Aorta (tissue), 5 donors: Measurements from ENCODE around the gene MESP2. TPM values are rescaled to one million over a fixed set of nuclear protein-coding genes. Genes with fewer than 3 reads are reported as not detected.
A peak's percentile ranks its signal among the peaks of the same experiment; 100 is the strongest.

ENCODE experiments used
- ATAC-seq: fragments of 200-7000 bp; cut with Tn5 transposase; one replicate; pipeline ENCODE4 v1.9.1; 2022; ENCODE audit warnings: moderate library complexity; ENCODE audit not compliant: low FRiP score
- DNase-seq, 2 donors: peaks; one replicate each; pipeline ENCODE4 v3.0.0-alpha.2; 2020
- H3K27ac ChIP-seq, 2 donors: one replicate each; pipeline ENCODE4 v1.5.1; 2013; ENCODE audit warnings: low read length in 2 of 2, mild to moderate bottlenecking in 2 of 2, moderate library complexity in 2 of 2, control low read depth in 1 of 2, inconsistent platforms in 1 of 2, low read depth in 1 of 2
- H3K27me3 ChIP-seq, 2 donors: one replicate each; pipeline ENCODE4 v1.6.1; 2013; ENCODE audit warnings: control low read depth in 1 of 2, low read length in 1 of 2, mild to moderate bottlenecking in 1 of 2, moderate library complexity in 1 of 2; ENCODE audit not compliant: insufficient read depth in 2 of 2, control insufficient read depth in 1 of 2
- H3K36me3 ChIP-seq, 2 donors: one replicate each; pipeline ENCODE4 v1.6.1; 2013; ENCODE audit warnings: control low read depth in 1 of 2, low read length in 1 of 2, mild to moderate bottlenecking in 1 of 2; ENCODE audit not compliant: insufficient read depth in 2 of 2, control insufficient read depth in 1 of 2
- H3K4me1 ChIP-seq, 2 donors: one replicate each; pipeline ENCODE4 v1.6.1; 2013; ENCODE audit warnings: low read length in 2 of 2, control low read depth in 1 of 2, mild to moderate bottlenecking in 1 of 2, moderate library complexity in 1 of 2; ENCODE audit not compliant: insufficient read depth in 2 of 2, control insufficient read depth in 1 of 2
- H3K4me3 ChIP-seq, 2 donors: one replicate each; pipeline ENCODE4 v1.5.1; 2013; ENCODE audit warnings: low read length in 2 of 2, control low read depth in 1 of 2, mild to moderate bottlenecking in 1 of 2
- H3K9me3 ChIP-seq: one replicate; pipeline ENCODE4 v1.6.1; 2013; ENCODE audit warnings: mild to moderate bottlenecking, low read length; ENCODE audit not compliant: control insufficient read depth
- WGBS, 2 donors: extraction: QIAGEN DNeasy Blood & Tissue Kit; methylation state at CpG; one replicate each; pipeline ENCODE4 v1.1.7; 2013; 5-methylcytosine and 5-hydroxymethylcytosine counted together
- intact Hi-C, 2 donors: fragments of 100-400 bp; cut with DNase I; formaldehyde crosslinking; loops; one replicate each; pipeline versions ENCODE4 v1.14.2 to v1.15.0; 2022
- polyA plus RNA-seq, 2 donors: library from polyadenylated mRNA; stranded (reverse); fragments of 200-250 nt; gene quantifications; one replicate each; pipeline ENCODE4 v1.2.3, GENCODE V29; 2013
- total RNA-seq, 2 donors: library from RNA; stranded (reverse); fragmentation: NEBNext Ultra II Directional; extraction: Animal tissue kit (Norgen Biotek cat#: 25700); gene quantifications; one replicate each; pipeline ENCODE4 v1.2.1, GENCODE V29; 2021
- donor health status: healthy with polysubstance abuse.
- donor health status: Bipolar disorder and iron deficiency.
- donor health status: DM: no; HTN: no; CAD: no.
- donor health status: DM: no; HTN: no; CAD: no.
- donor health status: DM: yes; HTN: yes; CAD: no.

Gene MESP2
- total and polyA plus RNA-seq, 4 donors = 3.0 TPM; not detected in 3

GRCh38 chr15:89760303-89761008 lies 15.7 kb upstream of the MESP2 start:
- ATAC-seq (peak; percentile 91), DNase-seq (peak; percentile 82 to 94)
- Histone ChIP-seq H3K36me3 (no peaks in the 10 kb centered on the region), H3K27me3 (no peaks in the 10 kb centered on the region), H3K4me1 (no peaks in the 10 kb centered on the region), H3K4me3 (no peak overlapping the region), H3K27ac (no peak overlapping the region), H3K9me3 (no peaks in the 10 kb centered on the region)
- intact Hi-C loops = loop anchor here (1.0 to 10.0 kb wide), 3 partner anchors 114 to 314 kb away; no protein-coding TSS in a partner anchor
- WGBS, 2 donors = 38% methylated on average over 16 of the region's 16 CpGs

GRCh38 chr15:89761009-89761831 lies 14.9 kb upstream of the MESP2 start:
- Histone ChIP-seq H3K36me3 (no peaks in the 10 kb centered on the region), H3K4me3 (no peak overlapping the region), H3K4me1 (no peaks in the 10 kb centered on the region), H3K27me3 (no peaks in the 10 kb centered on the region), H3K9me3 (no peaks in the 10 kb centered on the region), H3K27ac (no peak overlapping the region)
- DNase-seq (peak in 1 of 2 donors; percentile 41), ATAC-seq (peak; percentile 34)
- intact Hi-C loops = loop anchor here in 1 of 2 donors (2.0 to 10.0 kb wide), 2 partner anchors 114 to 314 kb away; no protein-coding TSS in a partner anchor
- 65 to 68% methylated on average over 18 of the region's 18 CpGs for WGBS, 2 donors

DNA sequence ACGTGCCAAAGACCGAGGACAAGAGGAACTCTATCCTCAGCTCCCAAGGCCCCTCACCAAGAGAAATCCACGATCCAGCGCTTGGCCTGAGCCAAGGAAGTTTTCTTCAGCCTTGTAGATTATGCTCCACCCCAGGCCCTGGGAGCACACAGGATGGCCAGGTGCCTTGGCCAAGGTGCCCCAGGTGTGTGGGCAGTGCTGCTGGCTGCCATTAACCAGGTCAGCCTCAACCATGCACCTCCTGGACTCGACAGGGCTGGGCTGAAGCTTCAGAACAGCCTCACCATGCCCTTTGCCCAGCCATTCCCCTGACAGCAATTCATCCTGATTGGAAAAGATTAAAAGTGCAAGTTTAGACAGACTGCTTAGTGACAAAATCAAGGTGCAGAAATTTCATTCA lies 14.2 kb upstream of the MESP2 start:
- no peak for ATAC-seq
- no peaks in the 10 kb centered on the region for H3K9me3 ChIP-seq
- H3K4me3 ChIP-seq = no peak overlapping the region
- no peak overlapping the region for H3K27ac ChIP-seq
- H3K4me1 ChIP-seq = no peaks in the 10 kb centered on the region
- WGBS, 2 donors = 90 to 92% methylated on average over 5 of the region's 5 CpGs
- intact Hi-C loops = loop anchor here in 1 of 2 donors (2.0 to 10.0 kb wide), 2 partner anchors 113 to 313 kb away; no protein-coding TSS in a partner anchor
- no peaks in the 10 kb centered on the region for H3K27me3 ChIP-seq
- H3K36me3 ChIP-seq = no peaks in the 10 kb centered on the region
- DNase-seq = peak in 1 of 2 donors; percentile 29

- intact Hi-C loops = loop anchor here in 1 of 2 donors (10.0 kb wide), 1 partner anchor 309 kb away; no protein-coding TSS in a partner anchor
Measured at GRCh38 chr15:89765694-89766093, 10.4 kb upstream of the MESP2 start.

DNA sequence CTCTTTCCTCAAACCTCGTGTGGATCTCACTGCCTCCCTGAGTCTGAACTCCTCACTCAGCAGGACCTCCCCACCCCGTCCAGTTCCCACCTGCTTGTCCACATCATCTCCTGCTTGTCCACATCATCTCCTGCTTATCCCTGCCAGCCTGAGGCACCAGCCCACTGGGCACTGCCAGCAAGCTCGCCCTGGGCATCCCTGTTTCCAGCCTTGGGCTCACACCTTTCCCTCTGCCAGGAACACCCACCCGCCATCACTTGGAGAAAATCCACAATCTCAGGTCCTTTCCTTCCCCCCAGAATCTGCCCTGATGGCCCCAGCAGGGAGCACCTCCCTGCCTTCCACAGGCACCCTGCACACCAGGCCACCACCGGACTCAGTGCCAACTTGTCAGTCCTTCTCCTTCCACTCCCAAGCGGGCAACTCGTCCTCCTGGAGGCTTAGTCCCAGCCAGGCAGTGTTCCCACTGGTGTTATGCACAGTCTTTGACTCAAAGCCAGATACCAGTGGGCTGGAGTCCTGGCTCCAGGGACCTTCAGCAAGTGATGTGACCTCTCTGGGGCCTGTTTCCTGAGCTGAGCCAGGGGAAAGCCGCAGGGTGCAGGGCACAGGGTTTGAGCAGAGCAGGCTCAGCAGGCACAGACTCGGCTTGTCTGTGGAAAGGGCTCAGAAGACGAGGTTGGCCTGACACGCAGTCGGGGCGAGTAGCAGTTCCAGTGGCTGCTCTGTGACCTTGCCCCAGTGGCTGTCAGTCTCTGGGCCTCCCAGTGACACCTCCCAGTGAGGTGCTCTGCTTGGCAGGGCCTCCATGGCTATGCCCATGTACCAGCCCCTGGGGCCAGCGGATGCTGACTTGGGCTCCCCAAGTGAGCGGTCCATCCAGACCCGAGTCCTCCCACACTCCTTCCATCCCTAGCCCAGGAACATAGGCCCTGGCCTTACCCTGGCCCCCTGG lies 9.5 kb upstream of the MESP2 start:
- Histone ChIP-seq H3K4me3 (no peak overlapping the region), H3K27ac (no peak overlapping the region), H3K9me3 (no peaks in the 10 kb centered on the region), H3K36me3 (no peaks in the 10 kb centered on the region), H3K27me3 (no peaks in the 10 kb centered on the region), H3K4me1 (no peaks in the 10 kb centered on the region)
- intact Hi-C loops = loop anchor here in 1 of 2 donors (10.0 kb wide), 1 partner anchor 308 kb away; no protein-coding TSS in a partner anchor
- 71 to 73% methylated on average over 16 of the region's 16 CpGs for WGBS, 2 donors
- ATAC-seq (peak; percentile 33), DNase-seq (no peak)

More at GRCh38 chr15:89765694-89766093, 10.4 kb upstream of the MESP2 start:
- no peaks in the 10 kb centered on the region for H3K9me3 ChIP-seq
- H3K36me3 ChIP-seq = no peaks in the 10 kb centered on the region
- H3K27me3 ChIP-seq = no peaks in the 10 kb centered on the region
- no peak overlapping the region for H3K4me3 ChIP-seq
- DNase-seq = no peak
- H3K27ac ChIP-seq = no peak overlapping the region
- no peaks in the 10 kb centered on the region for H3K4me1 ChIP-seq
- WGBS, 2 donors = 97 to 100% methylated on average over 1 of the region's 1 CpG
- ATAC-seq = no peak

- H3K4me3 ChIP-seq = no peak overlapping the region
- H3K27ac ChIP-seq = no peak overlapping the region
- no peaks in the 10 kb centered on the region for H3K4me1 ChIP-seq
- ATAC-seq = no peak
- intact Hi-C loops = loop anchor here in 1 of 2 donors (10.0 kb wide), 1 partner anchor 307 kb away; no protein-coding TSS in a partner anchor
- DNase-seq = no peak
- H3K9me3 ChIP-seq = no peaks in the 10 kb centered on the region
- WGBS, 2 donors = 81 to 84% methylated on average over 8 of the region's 8 CpGs
- no peaks in the 10 kb centered on the region for H3K36me3 ChIP-seq
- H3K27me3 ChIP-seq = no peaks in the 10 kb centered on the region
Measured at GRCh38 chr15:89767411-89767915, 8.7 kb upstream of the MESP2 start.

DNA sequence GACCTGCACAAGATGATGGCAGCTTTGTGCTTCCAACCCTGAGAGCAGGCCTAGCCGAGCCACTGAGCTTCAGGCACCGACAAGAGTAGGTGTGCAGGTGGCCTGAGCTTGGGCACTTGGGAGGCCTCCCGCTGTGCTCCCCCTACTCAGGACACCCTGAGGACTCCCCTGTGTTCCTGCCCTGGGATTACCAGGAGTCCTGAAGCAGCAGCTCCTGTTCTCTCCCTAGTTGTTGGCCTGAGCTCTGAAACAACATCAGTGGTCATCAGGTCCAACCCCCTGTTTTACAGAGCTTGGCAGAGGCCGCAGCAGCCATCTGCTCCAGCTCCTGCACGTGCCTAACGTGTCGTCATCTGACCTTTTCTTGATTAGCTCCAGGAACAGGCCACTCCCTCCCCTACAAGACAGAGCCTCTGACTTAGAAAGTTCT lies 8.0 kb upstream of the MESP2 start:
- intact Hi-C loops = loop anchor here in 1 of 2 donors (10.0 kb wide), 1 partner anchor 307 kb away; no protein-coding TSS in a partner anchor
- H3K36me3 ChIP-seq = no peaks in the 10 kb centered on the region
- H3K4me1 ChIP-seq = no peaks in the 10 kb centered on the region
- H3K27ac ChIP-seq = no peak overlapping the region
- DNase-seq = peak in 1 of 2 donors; percentile 62
- no peaks in the 10 kb centered on the region for H3K27me3 ChIP-seq
- WGBS, 2 donors = 59 to 72% methylated on average over 7 of the region's 7 CpGs
- H3K4me3 ChIP-seq = no peak overlapping the region
- no peaks in the 10 kb centered on the region for H3K9me3 ChIP-seq
- peak; percentile 45 for ATAC-seq
